ENCODE measurements around the gene CAPN9.
"Not testable (repeated sequence)": the region's sequence is repeated elsewhere in the genome, so short reads cannot be mapped to it uniquely, and the experiment has no call there.

The CAPN9 gene

GRCh38 chr1:230711245-230711644 lies 35.9 kb upstream of the CAPN9 start:
- DNase-seq (ENCODE audit: low spot score) = no peak

- no peak for DNase-seq (ENCODE audit: low spot score)
Observed at GRCh38 chr1:230712470-230712942, 34.7 kb upstream of the CAPN9 start.

- no peak for DNase-seq (ENCODE audit: low spot score)
Observed at GRCh38 chr1:230713138-230713537, 34.0 kb upstream of the CAPN9 start.

- DNase-seq (ENCODE audit: low spot score) = no peak
Observed at GRCh38 chr1:230713547-230713914, 33.7 kb upstream of the CAPN9 start.

- no peak for DNase-seq (ENCODE audit: low spot score)
Observed at GRCh38 chr1:230713915-230714764, 33.0 kb upstream of the CAPN9 start, which contains the start of gene AGT. Gene AGT (minus strand): TSS chr1:230714122. CDS start chr1:230710823, 3,299 bp downstream.

- DNase-seq (ENCODE audit: low spot score) = no peak
Observed at GRCh38 chr1:230715510-230715909, 31.7 kb upstream of the CAPN9 start.

- not testable (repeated sequence) for DNase-seq (ENCODE audit: low spot score)
Observed at GRCh38 chr1:230716453-230716852, 30.7 kb upstream of the CAPN9 start.

GRCh38 chr1:230717251-230717650 lies 29.9 kb upstream of the CAPN9 start:
- DNase-seq (ENCODE audit: low spot score) = no peak

GRCh38 chr1:230721849-230722522 lies 25.2 kb upstream of the CAPN9 start:
- DNase-seq (ENCODE audit: low spot score) = not testable (repeated sequence)

GRCh38 chr1:230725256-230726012 lies 21.8 kb upstream of the CAPN9 start:
- no peak for DNase-seq (ENCODE audit: low spot score)

- DNase-seq (ENCODE audit: low spot score) = no peak
Observed at GRCh38 chr1:230728710-230729392, 18.3 kb upstream of the CAPN9 start.

GRCh38 chr1:230730977-230731376 lies 16.2 kb upstream of the CAPN9 start:
- no peak for DNase-seq (ENCODE audit: low spot score)

- no peak for DNase-seq (ENCODE audit: low spot score)
Observed at GRCh38 chr1:230735447-230735846, 11.7 kb upstream of the CAPN9 start.

- DNase-seq (ENCODE audit: low spot score) = no peak
Observed at GRCh38 chr1:230737622-230738262, 9.4 kb upstream of the CAPN9 start.

GRCh38 chr1:230739564-230740290 lies 7.5 kb upstream of the CAPN9 start:
- DNase-seq (ENCODE audit: low spot score) = no peak

- no peak for DNase-seq (ENCODE audit: low spot score)
Observed at GRCh38 chr1:230743899-230744298, 3.3 kb upstream of the CAPN9 start.

- no peak for DNase-seq (ENCODE audit: low spot score)
Observed at GRCh38 chr1:230744382-230744781, 2.8 kb upstream of the CAPN9 start.

- no peak for DNase-seq (ENCODE audit: low spot score)
Observed at GRCh38 chr1:230745071-230745470, 2.1 kb upstream of the CAPN9 start.

- no peak for DNase-seq (ENCODE audit: low spot score)
Observed at GRCh38 chr1:230746617-230747016, 571 bp upstream of the CAPN9 start.

GRCh38 chr1:230747890-230748800 lies 957 bp downstream of the CAPN9 start:
- no peak for DNase-seq (ENCODE audit: low spot score)
